GM12878 (cell line): ENCODE data around the gene OPCML. TPM values are rescaled to one million over a fixed set of nuclear protein-coding genes. Genes with fewer than 3 reads are reported as not detected.

Experiments used
- ATAC-seq: fragments of 200-7000 bp; cut with Tn5 transposase; 3 replicates; pipeline ENCODE4 v1.9.1; 2020; ENCODE audit warnings: mild to moderate bottlenecking, moderate library complexity
- BruUV-seq: library from RNA; stranded (reverse); fragments of 400-500 nt; replicated peaks from 2 replicates; lab custom pipeline; 2021; lab: Mats Ljungman, UMichigan
- CTCF ChIA-PET: fragments of 300-600 bp; sonication (Branson Sonifier 250); formaldehyde crosslinking; extraction: SDS; loops from one replicate; lab custom pipeline; 2021; ENCODE audit warnings: inconsistent platforms; lab: Yijun Ruan, JAX
- POLR2A ChIA-PET: fragments of 350-600 bp; formaldehyde crosslinking; extraction: SDS; loops from one replicate; lab custom pipeline; 2021; ENCODE audit warnings: inconsistent platforms; lab: Charles Lee
- RAD21 ChIA-PET: fragments of 300-600 bp; sonication (Branson Sonifier 250); formaldehyde crosslinking; loops from one replicate; lab custom pipeline; 2023; ENCODE audit warnings: antibody characterized with exemption; ENCODE audit not compliant: unreplicated experiment; lab: Charles Lee
- SMC1A ChIA-PET: fragments of 300-600 bp; sonication (Branson Sonifier 250); formaldehyde crosslinking; loops from one replicate; lab custom pipeline; 2023; ENCODE audit not compliant: unreplicated experiment, uncharacterized antibody; lab: Charles Lee
- DNase-seq: peaks from one replicate; pipeline ENCODE4 v3.0.0-alpha.2; 2011; ENCODE audit warnings: low read depth, low spot score
- FAIRE-seq: peaks from 3 replicates; lab custom pipeline; 2011; peaks lifted over from hg19 to GRCh38; lab: Jason Lieb, UNC
- H2AFZ ChIP-seq: 2 replicates; pipeline ENCODE4 v1.6.0; 2011; ENCODE audit warnings: low read depth, low read length, control low read depth; ENCODE audit not compliant: control insufficient read depth
- H3K27ac ChIP-seq: 2 replicates; pipeline ENCODE4 v1.5.1; 2011; ENCODE audit warnings: control low read depth; ENCODE audit not compliant: control insufficient read depth, insufficient read depth
- H3K27me3 ChIP-seq, 2 experiments: replicated peaks in 1 of 2; 2 replicates each; pipeline versions ENCODE4 v1.6.0 to v1.6.1; 2011; ENCODE audit warnings: low read length in 1 of 2; ENCODE audit not compliant: control insufficient read depth in 2 of 2, insufficient read depth in 2 of 2
- H3K36me3 ChIP-seq, 2 experiments: 2 replicates each; pipeline ENCODE4 v1.5.1; 2011; ENCODE audit warnings: low read length in 1 of 2; ENCODE audit not compliant: control insufficient read depth in 2 of 2, insufficient read depth in 2 of 2
- H3K4me1 ChIP-seq: 2 replicates; pipeline ENCODE4 v1.6.1; 2011; ENCODE audit warnings: mild to moderate bottlenecking, low read length, moderate library complexity, mixed read lengths; ENCODE audit not compliant: control insufficient read depth, insufficient read depth
- H3K4me2 ChIP-seq: 2 replicates; pipeline ENCODE4 v1.6.0; 2011; ENCODE audit warnings: control low read depth; ENCODE audit not compliant: control insufficient read depth, insufficient read depth
- H3K4me3 ChIP-seq: fragments of 200-600 bp; sonication (generic); 2 replicates; pipeline ENCODE4 v1.5.1; 2016
- H3K79me2 ChIP-seq: 2 replicates; pipeline ENCODE4 v1.6.0; 2011; ENCODE audit warnings: low read length; ENCODE audit not compliant: control insufficient read depth, insufficient read depth
- H3K9ac ChIP-seq: 2 replicates; pipeline ENCODE4 v1.8.0; 2011; ENCODE audit warnings: low read length, control low read depth, mixed read lengths; ENCODE audit not compliant: control insufficient read depth, insufficient read depth
- H3K9me3 ChIP-seq: replicated peaks from 3 replicates; pipeline ENCODE4 v1.5.1; 2011; ENCODE audit warnings: mild to moderate bottlenecking, low read length; ENCODE audit not compliant: control insufficient read depth, insufficient read depth
- H4K20me1 ChIP-seq: 2 replicates; pipeline ENCODE4 v1.6.0; 2011; ENCODE audit not compliant: control insufficient read depth, insufficient read depth
- BCL11A ChIP-seq: IDR thresholded peaks from 2 replicates; pipeline ENCODE4 v1.6.1; 2011; ENCODE audit warnings: low read depth, low read length
- CBFB ChIP-seq: IDR thresholded peaks from 2 replicates; pipeline ENCODE4 v1.6.1; 2016; ENCODE audit warnings: antibody characterized with exemption, low read depth
- GATAD2B ChIP-seq: fragments of 450-650 bp; conservative IDR thresholded peaks from 2 replicates; pipeline ENCODE4 v1.6.1; 2017; ENCODE audit warnings: low read depth, mild to moderate bottlenecking, moderate library complexity
- HDAC6 ChIP-seq: fragments of 200-600 bp; sonication (generic); IDR thresholded peaks from one replicate; pipeline ENCODE4 v1.8.0; 2017; ENCODE audit warnings: antibody characterized with exemption; ENCODE audit not compliant: unreplicated experiment
- JUND ChIP-seq: IDR thresholded peaks from 2 replicates; pipeline ENCODE4 v1.6.1; 2012; ENCODE audit warnings: low read depth, mild to moderate bottlenecking, low read length, improper control_type of control experiment, moderate library complexity
- PBX3 ChIP-seq: IDR thresholded peaks from 2 replicates; pipeline ENCODE4 v1.6.1; 2011; ENCODE audit warnings: mild to moderate bottlenecking, low read depth, low read length, moderate library complexity; ENCODE audit not compliant: insufficient replicate concordance
- POLR2AphosphoS5 ChIP-seq: IDR thresholded peaks from 2 replicates; pipeline ENCODE4 v1.6.1; 2011; ENCODE audit warnings: mild to moderate bottlenecking, low read length, inconsistent platforms
- PRDM15 ChIP-seq: fragments of 450-650 bp; formaldehyde crosslinking; IDR thresholded peaks from 2 replicates; pipeline ENCODE4 v1.4.0; 2020; ENCODE audit warnings: mild to moderate bottlenecking, moderate library complexity
- RELB ChIP-seq: fragments of 450-650 bp; IDR thresholded peaks from 2 replicates; pipeline ENCODE4 v1.6.1; 2017; ENCODE audit warnings: low read depth, mild to moderate bottlenecking, moderate library complexity
- STAT3 ChIP-seq: IDR thresholded peaks from 2 replicates; pipeline ENCODE4 v1.6.1; 2011; ENCODE audit warnings: low read depth, low read length, improper control_type of control experiment
- TCF3 ChIP-seq: IDR thresholded peaks from 2 replicates; pipeline ENCODE4 v1.6.1; 2012; ENCODE audit warnings: low read depth, mild to moderate bottlenecking, low read length, borderline replicate concordance; ENCODE audit not compliant: insufficient read depth
- TCF7 ChIP-seq: IDR thresholded peaks from 2 replicates; pipeline ENCODE4 v1.6.1; 2014; ENCODE audit warnings: antibody characterized with exemption, borderline replicate concordance
- ZNF687 ChIP-seq: fragments of 450-650 bp; IDR thresholded peaks from 2 replicates; pipeline ENCODE4 v1.6.1; 2017; ENCODE audit warnings: mild to moderate bottlenecking, moderate library complexity
- WGBS: methylation state at CpG from one replicate; pipeline ENCODE4 v1.1.6; 2016; ENCODE audit warnings: low lambda C conversion rate; ENCODE audit not compliant: insufficient replicate concordance, insufficient coverage; ENCODE audit errors: missing lambda C conversion rate; 5-methylcytosine and 5-hydroxymethylcytosine counted together
- in situ Hi-C: fragments of 300-500 bp; cut with MboI; formaldehyde crosslinking; loops from 9 replicates; pipeline ENCODE4 v1.14.3; 2018; ENCODE audit warnings: mixed read lengths
- intact Hi-C: fragments of 100-400 bp; cut with micrococcal nuclease; formaldehyde crosslinking; loops from one replicate; pipeline ENCODE4 v1.14.2; 2022; ENCODE audit not compliant: unreplicated experiment
- polyA plus RNA-seq, 11 experiments: library from polyadenylated mRNA; depleted of rRNA in 4 of 11; unstranded in 6 of 11; stranded (reverse) in 5 of 11; fragments of >200 nt; fragmentation: Nextera tagmentation in 4 of 11; fragmentation: Illumina TruSeq in 1 of 11; extraction: Ambion mirVana in 4 of 11; extraction: Trizol in 1 of 11; gene quantifications; 1 replicate in 1 of 11; 2 replicates in 10 of 11; pipeline versions ENCODE4 v1.2.1 to v1.2.3, GENCODE V29; 2011 to 2016; ENCODE audit warnings: inconsistent platforms in 2 of 11, missing spikeins in 2 of 11, low read depth in 1 of 11
- total RNA-seq, 4 experiments: library from RNA; depleted of rRNA in 3 of 4; stranded (reverse); fragments of >200 nt in 3 of 4; fragmentation: Illumina TruSeq in 1 of 4; extraction: Trizol in 1 of 4; gene quantifications; 2 replicates each; pipeline versions ENCODE4 v1.2.1 to v1.2.3, GENCODE V29; 2013 to 2021

Gene OPCML
- total and polyA plus RNA-seq, 10 of the 15 experiments (the other 5 are each of a cell fraction or from before 2014, with no cell fraction given), result 0.84 TPM; not detected in 9

- intact Hi-C loops (no loop called here), in situ Hi-C loops (no loop called here)
- Histone ChIP-seq H4K20me1 (no peaks in the 10 kb centered on the region), H3K27me3 (no peaks in the 10 kb centered on the region; a peak in 2 of 4 replicates), H3K9me3 (no peaks in the 10 kb centered on the region), H3K27ac (no peak overlapping the region), H3K4me1 (no peaks in the 10 kb centered on the region), H3K9ac (no peak overlapping the region), H3K79me2 (no peaks in the 10 kb centered on the region), H2AFZ (no peak overlapping the region), H3K4me3 (no peak overlapping the region), H3K36me3 (no peaks in the 10 kb centered on the region), H3K4me2 (no peak overlapping the region)
- RAD21 ChIA-PET, result no interaction called here
- DNase-seq (no peak), ATAC-seq (no peak), FAIRE-seq (no peak)
- 14% methylated on average over 2 of the region's 2 CpGs for WGBS
- SMC1A ChIA-PET, result no interaction called here
- CTCF ChIA-PET, result no interaction called here
- POLR2A ChIA-PET, result no interaction called here
- BruUV-seq, result no TSS peak
- TF ChIP-seq TCF3 (no peak), PRDM15 (no peak), STAT3 (no peak), JUND (no peak), RELB (no peak), HDAC6 (no peak), PBX3 (no peak), BCL11A (no peak), TCF7 (no peak), CBFB (no peak), GATAD2B (no peak), POLR2AphosphoS5 (no peak), ZNF687 (no peak)
Measured at GRCh38 chr11:132646890-132647289, 885.4 kb downstream of the OPCML start.
